Muscle of leg (tissue), 11 donors: ENCODE results near the gene IRX3. TPM values are rescaled to one million over a fixed set of nuclear protein-coding genes. Genes with fewer than 3 reads are reported as not detected.

Experiments
- DNase-seq: peaks from one replicate; pipeline ENCODE4 v3.0.0; 2013
- H3K27ac ChIP-seq: one replicate; pipeline ENCODE4 v1.5.1; 2013; ENCODE audit warnings: mild to moderate bottlenecking, low read length, control low read depth
- H3K27me3 ChIP-seq: one replicate; pipeline ENCODE4 v1.6.1; 2013; ENCODE audit warnings: low read length; ENCODE audit not compliant: control insufficient read depth, insufficient read depth
- H3K36me3 ChIP-seq: one replicate; pipeline ENCODE4 v1.6.1; 2013; ENCODE audit warnings: low read length; ENCODE audit not compliant: control insufficient read depth, insufficient read depth
- H3K4me1 ChIP-seq: one replicate; pipeline ENCODE4 v1.6.1; 2013; ENCODE audit warnings: low read length; ENCODE audit not compliant: control insufficient read depth, insufficient read depth
- H3K4me3 ChIP-seq: one replicate; pipeline ENCODE4 v1.5.1; 2013; ENCODE audit warnings: low read length, control low read depth
- H3K9me3 ChIP-seq: replicated peaks from 2 replicates; pipeline ENCODE4 v1.6.1; 2013; ENCODE audit warnings: low read depth, low read length; ENCODE audit not compliant: control insufficient read depth
- WGBS: methylation state at CpG from one replicate; pipeline ENCODE4 v1.1.5; 2013; ENCODE audit warnings: missing lambda C conversion rate; ENCODE audit not compliant: insufficient coverage; 5-methylcytosine and 5-hydroxymethylcytosine counted together
- polyA plus RNA-seq, 8 donors: library from polyadenylated mRNA; unstranded; fragments of 120-200 nt; gene quantifications; one replicate each; pipeline versions ENCODE4 v1.2.1 to v1.2.3, GENCODE V29; 2013; ENCODE audit warnings: inconsistent platforms in 1 of 8, low replicate concordance in 1 of 8; ENCODE audit not compliant: insufficient read length in 8 of 8, insufficient read depth in 1 of 8
- total RNA-seq: library from RNA; stranded (reverse); fragments of 120-200 nt; gene quantifications from one replicate; pipeline ENCODE4 v1.2.4, GENCODE V29; 2013

IRX3 gene
- total and polyA plus RNA-seq, 9 donors, result 4.8 to 15.9 (median 8.1) TPM

GRCh38 chr16:54239456-54239855 is 47.1 kb downstream of the IRX3 start:
- peaks cover 8% of the 10 kb centered on the region for H3K27me3 ChIP-seq
- peak; percentile 82 for DNase-seq
- peaks cover 18% of the 10 kb centered on the region for H3K4me1 ChIP-seq
- peak overlapping the region; percentile 52 for H3K27ac ChIP-seq
- 0% methylated on average over 3 of the region's 8 CpGs for WGBS
- no peak overlapping the region for H3K4me3 ChIP-seq
- no peaks in the 10 kb centered on the region for H3K36me3 ChIP-seq
- H3K9me3 ChIP-seq, result peaks cover 8% of the 10 kb centered on the region

- H3K36me3 ChIP-seq, result no peaks in the 10 kb centered on the region
- WGBS, result no CpG with 5 or more reads among the region's 2 CpGs
- no peak for DNase-seq
- H3K27me3 ChIP-seq, result no peaks in the 10 kb centered on the region
- no peak overlapping the region for H3K27ac ChIP-seq
- H3K4me1 ChIP-seq, result peaks cover 18% of the 10 kb centered on the region
- H3K9me3 ChIP-seq, result peaks cover 6% of the 10 kb centered on the region
- no peak overlapping the region for H3K4me3 ChIP-seq
Measured at GRCh38 chr16:54236773-54237172, 49.8 kb downstream of the IRX3 start.

GRCh38 chr16:54233615-54234014 is 53.0 kb downstream of the IRX3 start:
- no peak for DNase-seq
- Histone ChIP-seq H3K27ac (no peak overlapping the region), H3K27me3 (no peaks in the 10 kb centered on the region), H3K4me1 (peaks cover 6% of the 10 kb centered on the region), H3K36me3 (no peaks in the 10 kb centered on the region), H3K4me3 (no peak overlapping the region), H3K9me3 (peaks cover 8% of the 10 kb centered on the region)
- 44% methylated on average over 2 of the region's 4 CpGs for WGBS
